ENCODE measurements around the gene MAP3K21.

Gene MAP3K21

DNA sequence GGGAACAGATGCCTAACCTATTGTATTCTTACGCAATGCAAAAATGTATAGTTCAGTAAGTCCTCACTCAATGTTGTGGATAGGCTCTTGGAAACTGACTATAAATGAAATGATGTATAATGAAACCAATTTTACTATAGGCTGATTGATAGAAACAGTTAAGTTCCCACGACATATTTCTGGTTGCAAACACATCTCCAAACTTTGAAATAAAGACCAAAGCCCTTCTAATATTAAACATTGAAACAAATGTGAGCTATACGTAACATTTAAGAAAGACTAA is 29.1 kb downstream of the MAP3K21 start (continued):
- TF ChIP-seq, protein P1, sequence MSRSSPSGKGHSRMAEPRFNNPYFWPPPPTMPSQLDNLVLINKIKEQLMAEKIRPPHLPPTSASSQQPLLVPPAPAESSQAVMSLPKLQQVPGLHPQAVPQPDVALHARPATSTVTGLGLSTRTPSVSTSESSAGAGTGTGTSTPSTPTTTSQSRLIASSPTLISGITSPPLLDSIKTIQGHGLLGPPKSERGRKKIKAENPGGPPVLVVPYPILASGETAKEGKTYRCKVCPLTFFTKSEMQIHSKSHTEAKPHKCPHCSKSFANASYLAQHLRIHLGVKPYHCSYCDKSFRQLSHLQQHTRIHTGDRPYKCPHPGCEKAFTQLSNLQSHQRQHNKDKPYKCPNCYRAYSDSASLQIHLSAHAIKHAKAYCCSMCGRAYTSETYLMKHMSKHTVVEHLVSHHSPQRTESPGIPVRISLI (tag by site-specific recombination; IDR thresholded peaks at IDR 0.05), result no peak
- TF ChIP-seq, protein P2, sequence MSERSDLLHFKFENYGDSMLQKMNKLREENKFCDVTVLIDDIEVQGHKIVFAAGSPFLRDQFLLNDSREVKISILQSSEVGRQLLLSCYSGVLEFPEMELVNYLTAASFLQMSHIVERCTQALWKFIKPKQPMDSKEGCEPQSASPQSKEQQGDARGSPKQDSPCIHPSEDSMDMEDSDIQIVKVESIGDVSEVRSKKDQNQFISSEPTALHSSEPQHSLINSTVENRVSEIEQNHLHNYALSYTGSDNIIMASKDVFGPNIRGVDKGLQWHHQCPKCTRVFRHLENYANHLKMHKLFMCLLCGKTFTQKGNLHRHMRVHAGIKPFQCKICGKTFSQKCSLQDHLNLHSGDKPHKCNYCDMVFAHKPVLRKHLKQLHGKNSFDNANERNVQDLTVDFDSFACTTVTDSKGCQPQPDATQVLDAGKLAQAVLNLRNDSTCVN (tag by site-specific recombination; optimal IDR thresholded peaks at IDR 0.05), result no peak
- TF ChIP-seq ZNF394 (tag by site-specific recombination; IDR thresholded peaks at IDR 0.05; ENCODE audit: borderline replicate concordance), result no peak
- TF ChIP-seq, protein P3, sequence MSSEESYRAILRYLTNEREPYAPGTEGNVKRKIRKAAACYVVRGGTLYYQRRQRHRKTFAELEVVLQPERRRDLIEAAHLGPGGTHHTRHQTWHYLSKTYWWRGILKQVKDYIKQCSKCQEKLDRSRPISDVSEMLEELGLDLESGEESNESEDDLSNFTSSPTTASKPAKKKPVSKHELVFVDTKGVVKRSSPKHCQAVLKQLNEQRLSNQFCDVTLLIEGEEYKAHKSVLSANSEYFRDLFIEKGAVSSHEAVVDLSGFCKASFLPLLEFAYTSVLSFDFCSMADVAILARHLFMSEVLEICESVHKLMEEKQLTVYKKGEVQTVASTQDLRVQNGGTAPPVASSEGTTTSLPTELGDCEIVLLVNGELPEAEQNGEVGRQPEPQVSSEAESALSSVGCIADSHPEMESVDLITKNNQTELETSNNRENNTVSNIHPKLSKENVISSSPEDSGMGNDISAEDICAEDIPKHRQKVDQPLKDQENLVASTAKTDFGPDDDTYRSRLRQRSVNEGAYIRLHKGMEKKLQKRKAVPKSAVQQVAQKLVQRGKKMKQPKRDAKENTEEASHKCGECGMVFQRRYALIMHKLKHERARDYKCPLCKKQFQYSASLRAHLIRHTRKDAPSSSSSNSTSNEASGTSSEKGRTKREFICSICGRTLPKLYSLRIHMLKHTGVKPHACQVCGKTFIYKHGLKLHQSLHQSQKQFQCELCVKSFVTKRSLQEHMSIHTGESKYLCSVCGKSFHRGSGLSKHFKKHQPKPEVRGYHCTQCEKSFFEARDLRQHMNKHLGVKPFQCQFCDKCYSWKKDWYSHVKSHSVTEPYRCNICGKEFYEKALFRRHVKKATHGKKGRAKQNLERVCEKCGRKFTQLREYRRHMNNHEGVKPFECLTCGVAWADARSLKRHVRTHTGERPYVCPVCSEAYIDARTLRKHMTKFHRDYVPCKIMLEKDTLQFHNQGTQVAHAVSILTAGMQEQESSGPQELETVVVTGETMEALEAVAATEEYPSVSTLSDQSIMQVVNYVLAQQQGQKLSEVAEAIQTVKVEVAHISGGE (tag by site-specific recombination; conservative IDR thresholded peaks at IDR 0.05; ENCODE audit: low read depth), result no peak

DNA sequence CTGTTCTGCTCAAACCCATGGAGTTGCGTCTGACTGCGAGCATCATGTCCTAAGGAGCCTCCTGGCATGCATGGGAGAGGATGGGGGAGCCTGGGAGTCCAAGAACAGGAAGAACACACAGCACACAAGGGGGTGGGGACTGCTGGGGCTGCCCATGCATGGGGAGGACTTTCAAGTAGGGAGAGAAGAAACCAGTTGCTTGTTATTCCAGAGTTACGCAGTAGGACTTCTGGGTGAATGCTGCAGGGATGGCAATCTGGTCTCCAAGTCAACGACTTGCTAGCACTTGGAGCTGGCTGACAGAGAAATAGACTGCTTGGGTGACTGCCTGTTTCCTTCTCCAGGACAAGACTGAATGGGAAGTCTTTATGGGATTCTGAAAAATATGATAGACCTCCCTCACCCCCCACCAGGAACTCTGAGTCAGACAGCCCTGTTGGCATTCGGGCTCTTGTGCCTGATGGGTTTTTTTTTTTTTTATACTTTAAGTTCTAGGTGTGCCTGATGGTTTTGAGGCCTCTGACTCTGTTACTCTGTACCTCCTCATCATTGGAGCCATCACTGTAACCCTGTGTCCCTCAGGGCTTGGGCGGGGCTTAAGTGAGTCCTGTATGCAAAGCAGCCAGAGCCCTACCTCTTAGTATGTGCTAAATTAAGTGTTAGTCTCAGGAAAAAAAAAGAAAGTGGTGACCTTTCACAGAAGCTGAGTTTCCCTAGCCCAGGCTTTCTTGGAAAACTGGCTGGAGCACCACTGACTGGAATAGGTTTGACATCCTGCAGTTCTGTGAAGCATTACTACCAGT is 30.3 kb downstream of the MAP3K21 start:
- Histone ChIP-seq H3K9me3 (ENCODE audit: control insufficient read depth, insufficient read depth, low read depth, low read length) (no peaks in the 10 kb centered on the region), H3K36me3 (ENCODE audit: control insufficient read depth in 2 of 2, insufficient read depth in 1 of 2, low read length in 2 of 2) (peaks cover 24 to 58% of the 10 kb centered on the region in 2 experiments), H3K27ac (ENCODE audit: extremely low read depth, low read depth, low read length) (no peak overlapping the region), H3K4me3 (ENCODE audit: low read depth, low read length) (no peak overlapping the region), H3K4me1 (ENCODE audit: control insufficient read depth, insufficient read depth, low read length) (peaks cover 18% of the 10 kb centered on the region)
- CTCF ChIA-PET, result interaction anchor here (0.6 to 0.9 kb wide), 2 partner anchors 83 to 1150 kb away, joined by 3 to 4 read pairs; no protein-coding TSS in a partner anchor
- POLR2A ChIA-PET, result interaction anchor here (0.6 kb wide), 1 partner anchor 1872 kb away, joined by 3 read pairs; no protein-coding TSS in a partner anchor
- TF ChIP-seq ZNF121 (tag by site-specific recombination; IDR thresholded peaks at IDR 0.05) (no peak), SP7 (tag by site-specific recombination; IDR thresholded peaks at IDR 0.05) (no peak), ZNF660 (tag by site-specific recombination; IDR thresholded peaks at IDR 0.05) (0 out of 2 replicates have a peak, but pooled peaks have one; percentile 11), SETDB1 (IDR thresholded peaks at IDR 0.05; ENCODE audit: insufficient read length, low read length) (no peak), ZBTB17 (tag by site-specific recombination; IDR thresholded peaks at IDR 0.05) (peak; percentile 34; the same call in 1 of the 2 replicates), SCRT2 (tag by site-specific recombination; IDR thresholded peaks at IDR 0.05) (peak; percentile 35; the same call in 1 of the 2 replicates), ZIC2 (tag by site-specific recombination; IDR thresholded peaks at IDR 0.05) (peak; percentile 46; the same call in 1 of the 2 replicates), ZNF366 (tag by site-specific recombination; conservative IDR thresholded peaks at IDR 0.05) (no peak), ZNF140 (tag by site-specific recombination; IDR thresholded peaks at IDR 0.05) (no peak), EGR2 (tag by site-specific recombination; IDR thresholded peaks at IDR 0.05; ENCODE audit: low read depth) (no peak), ZNF341 (tag by site-specific recombination; IDR thresholded peaks at IDR 0.05; ENCODE audit: low read depth) (no peak), GLIS1 (tag by site-specific recombination; IDR thresholded peaks at IDR 0.05) (peak; percentile 94), ZNF777 (tag by site-specific recombination; IDR thresholded peaks at IDR 0.05; ENCODE audit: borderline replicate concordance) (no peak), ZBTB21 (tag by site-specific recombination; IDR thresholded peaks at IDR 0.05) (no peak), BCL11B (tag by site-specific recombination; IDR thresholded peaks at IDR 0.05; ENCODE audit: low read depth) (no peak), ZNF600 (tag by site-specific recombination; IDR thresholded peaks at IDR 0.05) (peak; percentile 94), ZNF658 (tag by site-specific recombination; IDR thresholded peaks at IDR 0.05) (no peak), ZNF785 (tag by site-specific recombination; IDR thresholded peaks at IDR 0.05) (no peak), ZNF19 (tag by site-specific recombination; IDR thresholded peaks at IDR 0.05; ENCODE audit: low read depth) (no peak), PRDM1 (tag by site-specific recombination; IDR thresholded peaks at IDR 0.05) (peak; percentile 41; the same call in 1 of the 2 replicates)
- TF ChIP-seq, protein P4, sequence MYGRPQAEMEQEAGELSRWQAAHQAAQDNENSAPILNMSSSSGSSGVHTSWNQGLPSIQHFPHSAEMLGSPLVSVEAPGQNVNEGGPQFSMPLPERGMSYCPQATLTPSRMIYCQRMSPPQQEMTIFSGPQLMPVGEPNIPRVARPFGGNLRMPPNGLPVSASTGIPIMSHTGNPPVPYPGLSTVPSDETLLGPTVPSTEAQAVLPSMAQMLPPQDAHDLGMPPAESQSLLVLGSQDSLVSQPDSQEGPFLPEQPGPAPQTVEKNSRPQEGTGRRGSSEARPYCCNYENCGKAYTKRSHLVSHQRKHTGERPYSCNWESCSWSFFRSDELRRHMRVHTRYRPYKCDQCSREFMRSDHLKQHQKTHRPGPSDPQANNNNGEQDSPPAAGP (tag by site-specific recombination; IDR thresholded peaks at IDR 0.05), result no peak
- TF ChIP-seq, protein P5, sequence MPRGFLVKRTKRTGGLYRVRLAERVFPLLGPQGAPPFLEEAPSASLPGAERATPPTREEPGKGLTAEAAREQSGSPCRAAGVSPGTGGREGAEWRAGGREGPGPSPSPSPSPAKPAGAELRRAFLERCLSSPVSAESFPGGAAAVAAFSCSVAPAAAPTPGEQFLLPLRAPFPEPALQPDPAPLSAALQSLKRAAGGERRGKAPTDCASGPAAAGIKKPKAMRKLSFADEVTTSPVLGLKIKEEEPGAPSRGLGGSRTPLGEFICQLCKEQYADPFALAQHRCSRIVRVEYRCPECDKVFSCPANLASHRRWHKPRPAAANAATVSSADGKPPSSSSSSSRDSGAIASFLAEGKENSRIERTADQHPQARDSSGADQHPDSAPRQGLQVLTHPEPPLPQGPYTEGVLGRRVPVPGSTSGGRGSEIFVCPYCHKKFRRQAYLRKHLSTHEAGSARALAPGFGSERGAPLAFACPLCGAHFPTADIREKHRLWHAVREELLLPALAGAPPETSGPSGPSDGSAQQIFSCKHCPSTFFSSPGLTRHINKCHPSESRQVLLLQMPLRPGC (tag by site-specific recombination; IDR thresholded peaks at IDR 0.05), result no peak
- TF ChIP-seq, protein P6, sequence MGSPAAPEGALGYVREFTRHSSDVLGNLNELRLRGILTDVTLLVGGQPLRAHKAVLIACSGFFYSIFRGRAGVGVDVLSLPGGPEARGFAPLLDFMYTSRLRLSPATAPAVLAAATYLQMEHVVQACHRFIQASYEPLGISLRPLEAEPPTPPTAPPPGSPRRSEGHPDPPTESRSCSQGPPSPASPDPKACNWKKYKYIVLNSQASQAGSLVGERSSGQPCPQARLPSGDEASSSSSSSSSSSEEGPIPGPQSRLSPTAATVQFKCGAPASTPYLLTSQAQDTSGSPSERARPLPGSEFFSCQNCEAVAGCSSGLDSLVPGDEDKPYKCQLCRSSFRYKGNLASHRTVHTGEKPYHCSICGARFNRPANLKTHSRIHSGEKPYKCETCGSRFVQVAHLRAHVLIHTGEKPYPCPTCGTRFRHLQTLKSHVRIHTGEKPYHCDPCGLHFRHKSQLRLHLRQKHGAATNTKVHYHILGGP (tag by site-specific recombination; IDR thresholded peaks at IDR 0.05), result no peak

Measured in HEK293 (cell line).